H9 (cell line): ENCODE data around the gene PAAF1. TPM values are rescaled to one million over a fixed set of nuclear protein-coding genes. Genes with fewer than 3 reads are reported as not detected.

Experiments
- DNase-seq: peaks from one replicate; pipeline ENCODE4 v3.0.0-alpha.2; 2017
- H2AFZ ChIP-seq: one replicate; pipeline ENCODE4 v1.6.1; 2013; ENCODE audit warnings: mild to moderate bottlenecking, low read length, control low read depth, moderate library complexity
- H2AK5ac ChIP-seq: 2 replicates; pipeline ENCODE4 v1.6.1; 2013; ENCODE audit warnings: low read length, control low read depth, mixed read lengths; ENCODE audit not compliant: insufficient read length
- H2BK120ac ChIP-seq: one replicate; pipeline ENCODE4 v1.6.1; 2013; ENCODE audit warnings: low read depth, mild to moderate bottlenecking, low read length, control low read depth, inconsistent platforms; ENCODE audit not compliant: poor library complexity, severe bottlenecking
- H2BK12ac ChIP-seq: 2 replicates; pipeline ENCODE4 v1.6.1; 2013; ENCODE audit warnings: low read length, control low read depth, mixed read lengths, low read depth; ENCODE audit not compliant: insufficient read length
- H2BK15ac ChIP-seq: 2 replicates; pipeline ENCODE4 v1.6.1; 2013; ENCODE audit warnings: low read depth, low read length, control low read depth
- H2BK20ac ChIP-seq: one replicate; pipeline ENCODE4 v1.6.1; 2013; ENCODE audit warnings: low read depth, mild to moderate bottlenecking, low read length, control low read depth, inconsistent platforms; ENCODE audit not compliant: poor library complexity, severe bottlenecking
- H2BK5ac ChIP-seq: 2 replicates; pipeline ENCODE4 v1.6.1; 2013; ENCODE audit warnings: low read length, control low read depth, mixed read lengths; ENCODE audit not compliant: insufficient read length
- H3K14ac ChIP-seq: 2 replicates; pipeline ENCODE4 v1.6.1; 2013; ENCODE audit warnings: low read length, control low read depth; ENCODE audit not compliant: insufficient read depth
- H3K18ac ChIP-seq: 2 replicates; pipeline ENCODE4 v1.6.1; 2013; ENCODE audit warnings: low read depth, mild to moderate bottlenecking, mixed read lengths, low read length, control low read depth; ENCODE audit not compliant: insufficient read length
- H3K23ac ChIP-seq: 2 replicates; pipeline ENCODE4 v1.6.1; 2013; ENCODE audit warnings: low read length, control low read depth, mixed read lengths, low read depth; ENCODE audit not compliant: insufficient read length
- H3K23me2 ChIP-seq: 2 replicates; pipeline ENCODE4 v1.6.1; 2013; ENCODE audit warnings: low read depth, mild to moderate bottlenecking, mixed read lengths, low read length, control low read depth; ENCODE audit not compliant: insufficient read length, poor library complexity, severe bottlenecking
- H3K27ac ChIP-seq: 2 replicates; pipeline ENCODE4 v1.5.1; 2013; ENCODE audit warnings: low read length, control low read depth, mixed read lengths, low read depth; ENCODE audit not compliant: insufficient read length
- H3K27me3 ChIP-seq: 2 replicates; pipeline ENCODE4 v1.6.1; 2013; ENCODE audit warnings: low read length, control low read depth, inconsistent platforms; ENCODE audit not compliant: insufficient read depth
- H3K4ac ChIP-seq: 2 replicates; pipeline ENCODE4 v1.6.1; 2013; ENCODE audit warnings: low read depth, mild to moderate bottlenecking, control low read depth, inconsistent platforms, low read length, moderate library complexity
- H3K4me1 ChIP-seq: 2 replicates; pipeline ENCODE4 v1.6.1; 2013; ENCODE audit warnings: low read length, control low read depth, inconsistent platforms; ENCODE audit not compliant: insufficient read depth
- H3K4me2 ChIP-seq: 2 replicates; pipeline ENCODE4 v1.6.1; 2013; ENCODE audit warnings: low read length, control low read depth, mixed read lengths; ENCODE audit not compliant: insufficient read length, insufficient read depth
- H3K56ac ChIP-seq: 2 replicates; pipeline ENCODE4 v1.6.1; 2013; ENCODE audit warnings: low read depth, mild to moderate bottlenecking, mixed read lengths, low read length, control low read depth; ENCODE audit not compliant: insufficient read length
- H3K79me1 ChIP-seq: 2 replicates; pipeline ENCODE4 v1.6.1; 2013; ENCODE audit warnings: low read depth, mild to moderate bottlenecking, moderate library complexity, low read length, control low read depth, inconsistent platforms; ENCODE audit not compliant: insufficient read depth, poor library complexity, severe bottlenecking
- H3K79me2 ChIP-seq: 2 replicates; pipeline ENCODE4 v1.6.1; 2013; ENCODE audit warnings: low read length, control low read depth, inconsistent platforms; ENCODE audit not compliant: insufficient read depth
- H3K9ac ChIP-seq: 2 replicates; pipeline ENCODE4 v1.6.1; 2013; ENCODE audit warnings: low read length, control low read depth, mixed read lengths; ENCODE audit not compliant: insufficient read length; ENCODE audit errors: extremely low read depth
- H3K9me3 ChIP-seq: one replicate; pipeline ENCODE4 v1.6.1; 2013; ENCODE audit warnings: low read depth, low read length, inconsistent platforms; ENCODE audit not compliant: control insufficient read depth
- H3T11ph ChIP-seq: one replicate; pipeline ENCODE4 v1.6.1; 2013; ENCODE audit warnings: mild to moderate bottlenecking, low read length, control low read depth, inconsistent platforms
- H4K20me1 ChIP-seq: one replicate; pipeline ENCODE4 v1.6.1; 2013; ENCODE audit not compliant: control insufficient read depth, insufficient read length, insufficient read depth
- H4K5ac ChIP-seq: 2 replicates; pipeline ENCODE4 v1.6.1; 2013; ENCODE audit warnings: low read depth, mild to moderate bottlenecking, mixed read lengths, low read length, control low read depth; ENCODE audit not compliant: insufficient read length
- H4K8ac ChIP-seq: replicated peaks from 2 replicates; pipeline ENCODE4 v1.6.1; 2013; ENCODE audit warnings: low read length, control low read depth, mixed read lengths, low read depth; ENCODE audit not compliant: insufficient read length
- H4K91ac ChIP-seq: 2 replicates; pipeline ENCODE4 v1.6.1; 2013; ENCODE audit warnings: low read depth, mild to moderate bottlenecking, moderate library complexity, mixed read lengths, low read length, control low read depth; ENCODE audit not compliant: insufficient read length
- H3K27ac Mint-ChIP-seq, 3 experiments: 2 replicates in 2 of 3; 3 replicates in 1 of 3; pipeline ENCODE4 v1.8.0; 2020 to 2021; ENCODE audit warnings: mixed read lengths in 3 of 3, mild to moderate bottlenecking in 1 of 3, moderate library complexity in 1 of 3
- H3K27me3 Mint-ChIP-seq: 2 replicates; pipeline ENCODE4 v1.8.0; 2021; ENCODE audit warnings: low read depth, mild to moderate bottlenecking, moderate library complexity, mixed read lengths
- H3K36me3 Mint-ChIP-seq, 3 experiments: 2 replicates in 2 of 3; 3 replicates in 1 of 3; pipeline ENCODE4 v1.8.0; 2020 to 2021; ENCODE audit warnings: low read depth in 3 of 3, mixed read lengths in 3 of 3; ENCODE audit not compliant: insufficient read depth in 1 of 3
- H3K4me1 Mint-ChIP-seq, 2 experiments: 2 replicates each; pipeline ENCODE4 v1.8.0; 2020; ENCODE audit warnings: mixed read lengths in 2 of 2
- H3K4me3 Mint-ChIP-seq, 2 experiments: 2 replicates in 1 of 2; 3 replicates in 1 of 2; pipeline ENCODE4 v1.8.0; 2020 to 2021; ENCODE audit warnings: mild to moderate bottlenecking in 2 of 2, mixed read lengths in 2 of 2, moderate library complexity in 1 of 2
- H3K9me3 Mint-ChIP-seq, 2 experiments: 2 replicates in 1 of 2; 3 replicates in 1 of 2; pipeline ENCODE4 v1.8.0; 2020; ENCODE audit warnings: mild to moderate bottlenecking in 2 of 2, mixed read lengths in 2 of 2, moderate library complexity in 1 of 2
- WGBS: extraction: QIAGEN DNeasy Blood & Tissue Kit; methylation state at CpG from one replicate; pipeline ENCODE4 v1.1.7; 2013; ENCODE audit warnings: missing lambda C conversion rate, low lambda C conversion rate, mixed read lengths; ENCODE audit not compliant: insufficient read length; ENCODE audit errors: extremely low coverage; 5-methylcytosine and 5-hydroxymethylcytosine counted together
- long read RNA-seq: library from polyadenylated mRNA; unstranded; transcript quantifications from one replicate; pipeline ENCODE4 v2.0.0, GENCODE V29; 2020
- total RNA-seq: library from RNA; stranded (reverse); gene quantifications from 2 replicates; pipeline ENCODE4 v1.2.1, GENCODE V29; 2021
- TF ChIP-seq, protein P1 (sequence below): fragments of 200-600 bp; sonication (generic); conservative IDR thresholded peaks from 3 replicates; pipeline ENCODE4 v1.8.0; 2021; ENCODE audit warnings: antibody characterized with exemption, mild to moderate bottlenecking

PAAF1 gene, protein sequence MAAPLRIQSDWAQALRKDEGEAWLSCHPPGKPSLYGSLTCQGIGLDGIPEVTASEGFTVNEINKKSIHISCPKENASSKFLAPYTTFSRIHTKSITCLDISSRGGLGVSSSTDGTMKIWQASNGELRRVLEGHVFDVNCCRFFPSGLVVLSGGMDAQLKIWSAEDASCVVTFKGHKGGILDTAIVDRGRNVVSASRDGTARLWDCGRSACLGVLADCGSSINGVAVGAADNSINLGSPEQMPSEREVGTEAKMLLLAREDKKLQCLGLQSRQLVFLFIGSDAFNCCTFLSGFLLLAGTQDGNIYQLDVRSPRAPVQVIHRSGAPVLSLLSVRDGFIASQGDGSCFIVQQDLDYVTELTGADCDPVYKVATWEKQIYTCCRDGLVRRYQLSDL
- 22.5 and 24.3 TPM in 2 replicates for total RNA-seq
- long read RNA-seq, full-length matches to known transcripts, result 205 of 272 reads
- long read RNA-seq, partial matches to known transcripts, result 5 of 272 reads
- long read RNA-seq, other reads (novel, unspliced or antisense), result 62 of 272 reads

DNA sequence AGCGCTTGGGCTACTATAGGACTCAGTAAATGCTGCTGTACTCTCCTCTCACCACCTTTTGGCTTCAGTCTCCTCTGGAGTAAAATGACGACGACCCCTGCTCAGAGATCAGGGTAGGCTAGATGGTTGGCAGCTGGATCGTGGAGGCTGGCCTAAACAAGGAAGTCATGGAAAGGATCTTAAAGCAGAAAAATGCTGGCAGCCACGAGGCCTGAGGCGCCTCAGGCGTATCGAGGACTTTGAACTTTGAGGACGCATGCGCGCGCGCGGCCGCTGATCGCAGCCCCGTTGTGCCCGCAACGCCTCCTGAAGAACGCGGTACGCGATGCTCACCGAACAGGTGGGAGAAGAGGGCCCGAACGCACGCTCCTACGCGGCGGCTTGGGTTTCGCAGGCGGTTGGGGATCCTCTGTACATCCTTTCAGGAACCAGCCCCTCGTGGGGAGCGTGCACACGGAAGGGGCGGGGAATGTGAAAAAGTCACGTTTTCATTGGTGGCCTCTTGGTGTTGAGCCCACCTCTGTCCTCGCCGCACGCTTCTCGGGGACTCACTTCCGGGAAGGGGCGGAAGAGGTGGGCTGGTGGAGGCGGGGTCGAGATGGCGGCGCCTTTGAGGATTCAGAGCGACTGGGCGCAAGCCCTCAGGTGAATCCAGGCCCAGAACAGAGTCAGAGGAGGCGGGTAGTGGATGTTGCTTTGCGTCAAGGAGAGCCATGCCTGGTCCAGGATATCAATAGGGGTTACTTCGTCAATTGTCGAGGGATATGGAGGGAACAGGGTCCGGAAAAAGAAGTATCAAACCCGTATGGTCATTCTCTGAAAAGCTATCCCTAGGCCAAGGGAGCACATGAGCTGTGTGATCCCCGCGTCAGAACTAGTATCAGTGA is at the start of gene PAAF1, which contains the start of gene COA4:
Gene PAAF1 (plus strand): TSS at position 576 of the 887 bp plus-strand sequence. CDS start 23 bp downstream, at position 599.
Gene COA4 (minus strand): TSS at position 423 of the 887 bp plus-strand sequence. CDS start 3,468 bp downstream, outside the sequence.
- H3K27me3 ChIP-seq, result no peaks in the 10 kb centered on the region
- H3K27ac ChIP-seq, result peak within 1 kb of the TSS; percentile 76
- H3K9me3 Mint-ChIP-seq, result no peaks in the 10 kb centered on the region; a peak in 1 of 5 replicates
- H3K9ac ChIP-seq, result peak within 1 kb of the TSS; percentile 93
- no peak within 1 kb of the TSS for H2BK15ac ChIP-seq
- H3K56ac ChIP-seq, result peak within 1 kb of the TSS; percentile 45
- peaks cover 21 to 50% (median 48%) of the 10 kb centered on the region in 3 experiments; a peak in 6 of 7 replicates for H3K36me3 Mint-ChIP-seq
- H4K20me1 ChIP-seq, result no peaks in the 10 kb centered on the region
- H3K9me3 ChIP-seq, result no peaks in the 10 kb centered on the region
- peaks cover 9% of the 10 kb centered on the region; the same call in 1 of the 2 replicates for H3K79me2 ChIP-seq
- peak within 1 kb of the TSS; percentile 37 for H4K5ac ChIP-seq
- H4K91ac ChIP-seq, result no peak within 1 kb of the TSS
- TF ChIP-seq, protein P1, sequence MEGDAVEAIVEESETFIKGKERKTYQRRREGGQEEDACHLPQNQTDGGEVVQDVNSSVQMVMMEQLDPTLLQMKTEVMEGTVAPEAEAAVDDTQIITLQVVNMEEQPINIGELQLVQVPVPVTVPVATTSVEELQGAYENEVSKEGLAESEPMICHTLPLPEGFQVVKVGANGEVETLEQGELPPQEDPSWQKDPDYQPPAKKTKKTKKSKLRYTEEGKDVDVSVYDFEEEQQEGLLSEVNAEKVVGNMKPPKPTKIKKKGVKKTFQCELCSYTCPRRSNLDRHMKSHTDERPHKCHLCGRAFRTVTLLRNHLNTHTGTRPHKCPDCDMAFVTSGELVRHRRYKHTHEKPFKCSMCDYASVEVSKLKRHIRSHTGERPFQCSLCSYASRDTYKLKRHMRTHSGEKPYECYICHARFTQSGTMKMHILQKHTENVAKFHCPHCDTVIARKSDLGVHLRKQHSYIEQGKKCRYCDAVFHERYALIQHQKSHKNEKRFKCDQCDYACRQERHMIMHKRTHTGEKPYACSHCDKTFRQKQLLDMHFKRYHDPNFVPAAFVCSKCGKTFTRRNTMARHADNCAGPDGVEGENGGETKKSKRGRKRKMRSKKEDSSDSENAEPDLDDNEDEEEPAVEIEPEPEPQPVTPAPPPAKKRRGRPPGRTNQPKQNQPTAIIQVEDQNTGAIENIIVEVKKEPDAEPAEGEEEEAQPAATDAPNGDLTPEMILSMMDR, result no peak
- no peak within 1 kb of the TSS for H2BK20ac ChIP-seq
- H3K4ac ChIP-seq, result no peak within 1 kb of the TSS
- peak within 1 kb of the TSS; percentile 99 to 100 (median 100) for H3K27ac Mint-ChIP-seq
- H2AK5ac ChIP-seq, result no peak within 1 kb of the TSS
- peak within 1 kb of the TSS; percentile 86 to 98 for H3K4me3 Mint-ChIP-seq
- no peak within 1 kb of the TSS for H4K8ac ChIP-seq
- H3K4me1 ChIP-seq, result 0 out of 2 replicates have a peak, but pooled peaks cover 3% of the 10 kb centered on the region
- H2BK12ac ChIP-seq, result no peak within 1 kb of the TSS
- H3K4me1 Mint-ChIP-seq, result peaks cover 18 to 23% of the 10 kb centered on the region in 2 experiments
- H2AFZ ChIP-seq, result peak within 1 kb of the TSS; percentile 5
- peak within 1 kb of the TSS; percentile 4 for H2BK5ac ChIP-seq
- peak within 1 kb of the TSS; percentile 93 for H3K18ac ChIP-seq
- no peak within 1 kb of the TSS for H3K23ac ChIP-seq
- peak within 1 kb of the TSS; percentile 99 for H3K4me2 ChIP-seq
- WGBS, result no CpG with 5 or more reads among the region's 57 CpGs
- no peak within 1 kb of the TSS for H3T11ph ChIP-seq
- H3K14ac ChIP-seq, result peak within 1 kb of the TSS; percentile 77
- peak; percentile 97 for DNase-seq
- peaks cover 11% of the 10 kb centered on the region for H3K23me2 ChIP-seq
- H3K27me3 Mint-ChIP-seq, result no peaks in the 10 kb centered on the region
- H3K79me1 ChIP-seq, result peaks cover 12% of the 10 kb centered on the region
- H2BK120ac ChIP-seq, result no peak within 1 kb of the TSS
